Trophoblast cell (in vitro differentiated cells and primary cell): ENCODE data around the gene DCTD.
A peak's percentile ranks its signal among the peaks of the same experiment; 100 is the strongest.

Experiments
- DNase-seq, 2 donors: peaks; one replicate each; pipeline ENCODE4 v3.0.0-alpha.2; 2016
- H2AFZ ChIP-seq: 2 replicates; pipeline ENCODE4 v1.6.1; 2013; ENCODE audit warnings: low read length, moderate library complexity, mild to moderate bottlenecking; ENCODE audit not compliant: insufficient read depth, poor library complexity
- H2AK5ac ChIP-seq: 2 replicates; pipeline ENCODE4 v1.6.1; 2013; ENCODE audit warnings: mild to moderate bottlenecking, low read length
- H2BK120ac ChIP-seq: 2 replicates; pipeline ENCODE4 v1.6.1; 2013; ENCODE audit warnings: low read length, mild to moderate bottlenecking, moderate library complexity; ENCODE audit not compliant: insufficient read depth, poor library complexity
- H2BK12ac ChIP-seq: 2 replicates; pipeline ENCODE4 v1.6.1; 2013; ENCODE audit warnings: mild to moderate bottlenecking, low read length, moderate library complexity
- H2BK5ac ChIP-seq: 2 replicates; pipeline ENCODE4 v1.6.1; 2013; ENCODE audit warnings: low read length, low read depth, moderate library complexity, mild to moderate bottlenecking; ENCODE audit not compliant: poor library complexity
- H3K14ac ChIP-seq: 2 replicates; pipeline ENCODE4 v1.6.1; 2013; ENCODE audit warnings: mild to moderate bottlenecking, low read length
- H3K18ac ChIP-seq: 2 replicates; pipeline ENCODE4 v1.6.1; 2013; ENCODE audit warnings: mild to moderate bottlenecking, low read length
- H3K23ac ChIP-seq: 2 replicates; pipeline ENCODE4 v1.6.1; 2013; ENCODE audit warnings: low read length
- H3K27ac ChIP-seq: 2 replicates; pipeline ENCODE4 v1.5.1; 2013; ENCODE audit warnings: low read depth, mild to moderate bottlenecking, inconsistent platforms, low read length, moderate library complexity
- H3K27me3 ChIP-seq: 2 replicates; pipeline ENCODE4 v1.6.1; 2013; ENCODE audit warnings: inconsistent platforms, mild to moderate bottlenecking, low read length, moderate library complexity; ENCODE audit not compliant: insufficient read depth
- H3K36me3 ChIP-seq, 2 experiments: 1 replicate in 1 of 2; 2 replicates in 1 of 2; pipeline ENCODE4 v1.6.1; 2013; ENCODE audit warnings: low read length in 2 of 2, mild to moderate bottlenecking in 2 of 2, moderate library complexity in 1 of 2; ENCODE audit not compliant: insufficient read depth in 2 of 2, control insufficient read depth in 1 of 2
- H3K4ac ChIP-seq: 2 replicates; pipeline ENCODE4 v1.6.1; 2013; ENCODE audit warnings: low read depth, mild to moderate bottlenecking, low read length, moderate library complexity
- H3K4me1 ChIP-seq, 2 experiments: 1 replicate in 1 of 2; 2 replicates in 1 of 2; pipeline ENCODE4 v1.6.1; 2013; ENCODE audit warnings: low read length in 2 of 2, mild to moderate bottlenecking in 2 of 2, moderate library complexity in 1 of 2; ENCODE audit not compliant: insufficient read depth in 2 of 2, control insufficient read depth in 1 of 2
- H3K4me2 ChIP-seq: 2 replicates; pipeline ENCODE4 v1.6.1; 2013; ENCODE audit warnings: inconsistent platforms, mild to moderate bottlenecking, low read length, moderate library complexity
- H3K4me3 ChIP-seq: 2 replicates; pipeline ENCODE4 v1.5.1; 2013; ENCODE audit warnings: mild to moderate bottlenecking, low read depth, low read length, inconsistent platforms
- H3K79me1 ChIP-seq: one replicate; pipeline ENCODE4 v1.6.1; 2013; ENCODE audit warnings: low read length
- H3K79me2 ChIP-seq: 2 replicates; pipeline ENCODE4 v1.6.1; 2013; ENCODE audit warnings: low read length, mild to moderate bottlenecking; ENCODE audit not compliant: control insufficient read depth, insufficient read depth, poor library complexity
- H3K9ac ChIP-seq: 2 replicates; pipeline ENCODE4 v1.6.1; 2013; ENCODE audit warnings: mild to moderate bottlenecking, low read length
- H3K9me3 ChIP-seq: 2 replicates; pipeline ENCODE4 v1.6.1; 2013; ENCODE audit warnings: low read depth, mild to moderate bottlenecking, control low read depth, inconsistent platforms, low read length; ENCODE audit not compliant: insufficient read depth
- H4K12ac ChIP-seq: 2 replicates; pipeline ENCODE4 v1.6.1; 2013; ENCODE audit warnings: low read depth, mild to moderate bottlenecking, low read length, moderate library complexity
- H4K8ac ChIP-seq: 2 replicates; pipeline ENCODE4 v1.6.1; 2013; ENCODE audit warnings: low read depth, mild to moderate bottlenecking, low read length, moderate library complexity
- H4K91ac ChIP-seq: one replicate; pipeline ENCODE4 v1.6.1; 2013; ENCODE audit warnings: low read depth, mild to moderate bottlenecking, low read length, moderate library complexity
- WGBS: extraction: QIAGEN DNeasy Blood & Tissue Kit; methylation state at CpG from one replicate; pipeline ENCODE4 v1.1.7; 2013; ENCODE audit warnings: missing lambda C conversion rate; ENCODE audit not compliant: insufficient read length, insufficient coverage; ENCODE audit errors: extremely low coverage; 5-methylcytosine and 5-hydroxymethylcytosine counted together

The DCTD gene

DNA sequence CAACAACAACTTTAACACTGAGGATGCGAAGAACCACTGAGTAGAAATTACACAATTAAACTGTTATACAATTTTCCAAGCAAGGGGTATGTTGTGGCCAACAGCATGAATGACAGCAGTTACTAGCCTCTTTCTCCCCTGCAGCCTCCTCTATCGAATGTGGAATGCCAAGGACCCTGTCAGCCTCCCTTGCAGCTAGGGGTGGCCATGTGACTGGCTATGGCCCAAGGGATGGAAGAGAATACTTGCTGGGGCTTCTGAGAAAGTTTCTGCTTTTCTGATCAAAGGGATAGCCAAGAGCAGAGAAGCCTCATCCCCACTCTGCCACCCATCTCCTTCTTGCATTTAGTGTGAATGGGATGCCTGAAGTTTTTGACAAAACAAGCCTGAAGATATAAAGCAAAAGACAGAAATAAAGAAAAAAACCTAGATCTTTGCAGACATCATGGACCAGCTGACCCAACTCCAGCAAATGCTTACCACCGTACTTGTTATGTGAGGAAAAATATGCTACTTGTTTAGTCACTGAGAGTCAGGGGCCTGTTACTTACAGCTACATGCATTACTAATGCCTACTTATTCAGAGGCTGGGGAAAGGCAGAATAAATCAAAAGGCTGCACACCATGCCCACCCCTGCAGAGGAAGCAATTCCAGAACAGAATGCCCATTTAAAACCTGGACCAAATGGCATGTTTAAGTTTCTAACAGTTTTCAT is 32.0 kb downstream of the DCTD start:
- no peak overlapping the region for H2AK5ac ChIP-seq
- no peaks in the 10 kb centered on the region for H3K79me2 ChIP-seq
- DNase-seq: no peak
- no peak overlapping the region for H2BK120ac ChIP-seq
- H3K79me1 ChIP-seq: no peaks in the 10 kb centered on the region
- peaks cover 3% of the 10 kb centered on the region for H3K9me3 ChIP-seq
- no peaks in the 10 kb centered on the region for H3K27me3 ChIP-seq
- no peak overlapping the region for H2BK12ac ChIP-seq
- no peaks in the 10 kb centered on the region for H3K4me1 ChIP-seq
- no peak overlapping the region for H2AFZ ChIP-seq
- H3K36me3 ChIP-seq: peaks cover 8 to 17% of the 10 kb centered on the region in 2 experiments
- no peak overlapping the region for H3K9ac ChIP-seq
- no peak overlapping the region for H3K14ac ChIP-seq
- H3K27ac ChIP-seq: no peak overlapping the region
- H3K23ac ChIP-seq: no peak overlapping the region
- H4K8ac ChIP-seq: no peak overlapping the region
- H4K12ac ChIP-seq: no peak overlapping the region
- WGBS: no CpG with 5 or more reads among the region's 3 CpGs
- H3K4me3 ChIP-seq: no peak overlapping the region
- no peak overlapping the region for H3K18ac ChIP-seq
- no peak overlapping the region for H4K91ac ChIP-seq
- no peak overlapping the region for H2BK5ac ChIP-seq
- no peak overlapping the region for H3K4me2 ChIP-seq
- H3K4ac ChIP-seq: no peak overlapping the region

DNA sequence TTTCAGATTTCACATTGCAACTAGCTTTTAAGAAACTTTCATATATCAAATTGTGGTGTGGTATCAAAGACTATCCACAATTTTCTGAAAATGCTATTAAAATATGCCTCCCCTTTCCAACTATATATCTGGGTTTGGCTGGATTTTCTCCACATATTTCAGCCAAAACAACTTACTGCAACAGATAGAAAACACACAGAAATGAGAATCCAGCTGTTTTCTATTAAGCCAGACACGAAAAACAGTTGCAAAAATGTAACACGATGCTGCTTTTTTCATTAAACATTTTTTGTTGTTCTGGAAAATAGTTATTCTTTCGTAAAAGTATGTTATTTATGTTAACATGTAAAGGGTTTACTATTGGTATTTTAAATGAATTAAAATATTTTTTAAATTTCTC is 33.1 kb downstream of the DCTD start:
- H2BK5ac ChIP-seq: no peak overlapping the region
- no peak overlapping the region for H4K8ac ChIP-seq
- H3K9me3 ChIP-seq: peaks cover 3% of the 10 kb centered on the region
- H3K4me2 ChIP-seq: no peak overlapping the region
- H2BK12ac ChIP-seq: no peak overlapping the region
- H3K18ac ChIP-seq: no peak overlapping the region
- no peak overlapping the region for H3K23ac ChIP-seq
- H4K91ac ChIP-seq: no peak overlapping the region
- H3K27me3 ChIP-seq: no peaks in the 10 kb centered on the region
- no peak for DNase-seq
- H3K4ac ChIP-seq: no peak overlapping the region
- H3K4me3 ChIP-seq: no peak overlapping the region
- WGBS: no CpG with 5 or more reads among the region's 3 CpGs
- H4K12ac ChIP-seq: no peak overlapping the region
- H3K36me3 ChIP-seq: peaks cover 7 to 13% of the 10 kb centered on the region in 2 experiments
- H3K27ac ChIP-seq: no peak overlapping the region
- H3K14ac ChIP-seq: no peak overlapping the region
- no peaks in the 10 kb centered on the region for H3K4me1 ChIP-seq
- H3K79me1 ChIP-seq: no peaks in the 10 kb centered on the region
- H3K79me2 ChIP-seq: no peaks in the 10 kb centered on the region
- no peak overlapping the region for H2AFZ ChIP-seq
- H2AK5ac ChIP-seq: no peak overlapping the region
- no peak overlapping the region for H2BK120ac ChIP-seq
- H3K9ac ChIP-seq: no peak overlapping the region

DNA sequence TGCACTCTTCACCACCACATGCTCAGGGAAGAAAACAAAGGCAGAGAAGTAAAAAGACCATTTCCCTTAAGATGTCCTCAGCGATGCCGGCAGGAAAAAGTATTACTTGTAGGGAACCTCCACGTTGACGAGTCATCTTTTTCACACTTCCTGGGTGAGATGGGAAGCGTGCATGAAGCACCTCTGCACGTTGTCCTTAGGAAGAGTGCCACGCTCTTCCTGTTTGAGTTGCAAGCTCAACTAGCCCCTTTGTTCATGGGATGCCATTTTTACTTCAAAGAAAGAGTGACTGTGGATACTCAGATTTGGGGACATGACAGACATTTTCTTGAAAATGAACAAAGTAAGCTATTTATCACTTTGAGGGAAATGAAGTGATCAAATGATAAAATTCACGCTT is 33.8 kb downstream of the DCTD start:
- DNase-seq: no peak
- Histone ChIP-seq H3K18ac (no peak overlapping the region), H2BK120ac (no peak overlapping the region), H3K79me1 (no peaks in the 10 kb centered on the region), H3K9ac (no peak overlapping the region), H2BK12ac (no peak overlapping the region), H3K27ac (no peak overlapping the region), H3K79me2 (no peaks in the 10 kb centered on the region), H3K4me3 (no peak overlapping the region), H3K14ac (no peak overlapping the region), H3K9me3 (peaks cover 3% of the 10 kb centered on the region), H3K23ac (no peak overlapping the region), H3K4ac (no peak overlapping the region), H3K36me3 (peaks cover 7 to 13% of the 10 kb centered on the region in 2 experiments), H2AFZ (no peak overlapping the region), H4K8ac (no peak overlapping the region), H2AK5ac (no peak overlapping the region), H4K91ac (no peak overlapping the region), H3K4me2 (no peak overlapping the region), H4K12ac (no peak overlapping the region), H3K27me3 (no peaks in the 10 kb centered on the region), H3K4me1 (no peaks in the 10 kb centered on the region), H2BK5ac (no peak overlapping the region)
- no CpG with 5 or more reads among the region's 8 CpGs for WGBS

DNA sequence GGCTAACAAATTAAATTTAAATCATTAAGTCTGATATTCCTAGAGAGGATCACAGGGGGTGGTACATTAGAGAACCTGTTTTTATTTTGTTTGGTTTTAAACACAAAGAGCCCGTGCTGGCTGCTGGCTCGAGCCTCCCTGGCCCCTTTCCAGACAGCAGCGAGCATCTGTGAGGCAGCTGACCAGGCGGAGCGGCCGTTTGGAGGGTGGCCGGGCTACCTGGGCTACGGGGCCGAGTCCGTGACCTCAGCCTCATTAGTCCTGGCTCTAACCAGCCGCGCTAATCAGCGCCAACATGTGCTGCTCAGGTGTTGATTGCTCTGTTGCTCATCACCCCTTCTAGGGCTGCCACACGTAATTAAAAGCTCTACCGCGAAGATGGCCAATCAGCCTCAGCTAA is 35.3 kb downstream of the DCTD start:
- Histone ChIP-seq H3K4me2 (no peak overlapping the region), H3K14ac (no peak overlapping the region), H4K12ac (no peak overlapping the region), H4K91ac (no peak overlapping the region), H3K4ac (no peak overlapping the region), H3K79me2 (no peaks in the 10 kb centered on the region), H2BK120ac (no peak overlapping the region), H3K27ac (no peak overlapping the region), H2BK5ac (no peak overlapping the region), H3K4me3 (no peak overlapping the region), H3K9ac (no peak overlapping the region), H2AK5ac (no peak overlapping the region), H2BK12ac (no peak overlapping the region), H4K8ac (no peak overlapping the region), H3K23ac (no peak overlapping the region), H3K36me3 (peaks cover 3 to 11% of the 10 kb centered on the region in 2 experiments), H3K18ac (peak overlapping the region; percentile 50), H3K9me3 (peaks cover 3% of the 10 kb centered on the region), H3K27me3 (no peaks in the 10 kb centered on the region), H3K4me1 (no peaks in the 10 kb centered on the region), H2AFZ (no peak overlapping the region), H3K79me1 (no peaks in the 10 kb centered on the region)
- DNase-seq: no peak
- WGBS: no CpG with 5 or more reads among the region's 16 CpGs
